DMS153 (cell line): ENCODE results near the gene RNU6-9.

Experiments used
- DNase-seq: peaks from one replicate; lab custom pipeline; 2025; lab: John Stamatoyannopoulos, UW

RNU6-9 gene

DNA sequence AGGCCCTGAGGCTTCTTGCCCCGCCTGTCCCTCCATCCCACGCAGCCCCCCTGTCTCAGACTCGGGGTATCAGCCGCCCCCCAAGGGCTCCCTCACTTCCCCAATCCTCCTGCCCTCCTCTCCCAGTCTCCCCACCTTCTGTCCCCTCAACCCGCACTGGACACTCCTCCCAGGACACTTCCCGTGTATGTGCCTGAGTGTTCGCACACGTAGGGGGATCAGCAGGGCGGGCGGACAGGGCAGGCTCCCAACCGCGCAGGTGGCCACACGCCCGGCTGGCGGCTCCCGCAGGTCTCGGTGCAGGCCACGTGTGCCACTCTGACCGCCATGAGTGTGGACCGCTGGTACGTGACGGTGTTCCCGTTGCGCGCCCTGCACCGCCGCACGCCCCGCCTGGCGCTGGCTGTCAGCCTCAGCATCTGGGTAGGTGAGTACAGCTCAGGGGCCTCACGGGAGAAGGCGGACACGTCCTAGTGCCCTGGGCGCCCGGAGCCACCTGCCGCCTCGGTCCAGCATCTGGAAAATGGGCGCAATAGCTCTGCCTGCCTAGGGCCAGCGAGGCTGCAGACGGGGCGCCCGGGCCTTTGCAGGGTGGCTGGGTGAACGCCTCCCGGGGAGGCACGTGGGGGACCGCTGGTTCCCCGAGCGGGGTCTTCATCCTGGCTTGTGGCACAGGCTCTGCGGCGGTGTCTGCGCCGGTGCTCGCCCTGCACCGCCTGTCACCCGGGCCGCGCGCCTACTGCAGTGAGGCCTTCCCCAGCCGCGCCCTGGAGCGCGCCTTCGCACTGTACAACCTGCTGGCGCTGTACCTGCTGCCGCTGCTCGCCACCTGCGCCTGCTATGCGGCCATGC is 26.1 kb downstream of the RNU6-9 start:
- no peak for DNase-seq

DNA sequence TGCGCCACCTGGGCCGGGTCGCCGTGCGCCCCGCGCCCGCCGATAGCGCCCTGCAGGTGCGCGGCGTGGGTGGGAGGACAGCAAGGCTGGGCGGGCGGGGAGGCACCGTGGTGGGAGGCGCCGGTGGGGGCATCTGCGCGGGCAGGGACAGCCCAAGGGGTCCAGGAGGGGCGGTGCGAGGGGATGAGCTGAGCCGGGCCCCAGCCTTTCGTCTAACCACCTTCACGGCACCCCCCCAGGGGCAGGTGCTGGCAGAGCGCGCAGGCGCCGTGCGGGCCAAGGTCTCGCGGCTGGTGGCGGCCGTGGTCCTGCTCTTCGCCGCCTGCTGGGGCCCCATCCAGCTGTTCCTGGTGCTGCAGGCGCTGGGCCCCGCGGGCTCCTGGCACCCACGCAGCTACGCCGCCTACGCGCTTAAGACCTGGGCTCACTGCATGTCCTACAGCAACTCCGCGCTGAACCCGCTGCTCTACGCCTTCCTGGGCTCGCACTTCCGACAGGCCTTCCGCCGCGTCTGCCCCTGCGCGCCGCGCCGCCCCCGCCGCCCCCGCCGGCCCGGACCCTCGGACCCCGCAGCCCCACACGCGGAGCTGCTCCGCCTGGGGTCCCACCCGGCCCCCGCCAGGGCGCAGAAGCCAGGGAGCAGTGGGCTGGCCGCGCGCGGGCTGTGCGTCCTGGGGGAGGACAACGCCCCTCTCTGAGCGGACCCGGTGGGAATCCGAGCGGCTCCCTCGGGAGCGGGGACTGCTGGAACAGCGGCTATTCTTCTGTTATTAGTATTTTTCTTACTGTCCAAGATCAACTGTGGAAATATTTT is 27.0 kb downstream of the RNU6-9 start:
- no peak for DNase-seq

DNA sequence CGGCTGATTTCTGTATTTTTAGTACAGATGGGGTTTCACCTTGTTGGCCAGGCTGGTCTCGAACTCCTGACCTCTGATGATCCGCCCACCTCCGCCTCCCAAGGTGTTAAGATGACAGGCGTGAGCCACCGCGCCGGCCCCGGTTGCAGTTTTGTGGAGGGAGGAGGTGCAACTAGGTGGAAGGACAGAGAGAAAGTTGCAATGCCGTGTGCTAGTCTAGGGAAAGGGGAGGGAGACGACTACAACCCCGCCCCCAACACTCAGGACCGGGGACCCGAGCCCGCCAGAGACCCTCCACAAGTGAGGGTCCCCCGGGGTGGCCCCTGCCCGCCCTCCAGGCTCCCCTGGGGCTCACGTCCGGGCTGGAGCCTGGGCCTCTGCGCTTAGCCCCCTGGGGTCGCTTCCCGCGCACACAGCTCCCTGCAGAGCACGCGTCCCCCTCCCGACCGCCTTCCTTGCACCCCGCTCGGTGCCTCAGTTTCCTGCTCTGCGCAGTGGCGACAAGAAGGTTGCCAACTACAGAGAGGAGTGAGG is 31.3 kb downstream of the RNU6-9 start:
- no peak for DNase-seq

DNA sequence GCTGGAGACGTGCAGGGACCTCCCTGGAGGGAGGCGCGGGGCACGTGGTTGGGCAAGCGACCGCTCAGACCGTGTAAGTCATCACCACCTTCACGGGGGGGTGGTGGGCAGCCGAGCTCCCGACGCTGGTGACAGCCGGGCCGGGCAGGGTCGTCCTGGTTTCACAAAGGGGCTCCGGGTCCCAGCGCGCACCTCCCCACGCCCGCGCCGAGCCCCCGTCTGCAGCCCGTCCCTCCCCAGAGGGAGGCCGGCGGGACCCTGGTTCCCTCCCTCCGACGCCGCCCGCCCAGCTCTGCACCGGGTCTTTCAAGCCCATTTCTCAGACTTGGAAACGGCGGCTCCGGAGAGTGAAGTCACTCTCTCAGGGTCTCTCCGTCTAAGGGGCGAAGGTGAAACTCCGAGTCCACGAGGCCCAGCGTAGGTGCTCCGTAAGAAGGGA is 31.8 kb downstream of the RNU6-9 start:
- no peak for DNase-seq

DNA sequence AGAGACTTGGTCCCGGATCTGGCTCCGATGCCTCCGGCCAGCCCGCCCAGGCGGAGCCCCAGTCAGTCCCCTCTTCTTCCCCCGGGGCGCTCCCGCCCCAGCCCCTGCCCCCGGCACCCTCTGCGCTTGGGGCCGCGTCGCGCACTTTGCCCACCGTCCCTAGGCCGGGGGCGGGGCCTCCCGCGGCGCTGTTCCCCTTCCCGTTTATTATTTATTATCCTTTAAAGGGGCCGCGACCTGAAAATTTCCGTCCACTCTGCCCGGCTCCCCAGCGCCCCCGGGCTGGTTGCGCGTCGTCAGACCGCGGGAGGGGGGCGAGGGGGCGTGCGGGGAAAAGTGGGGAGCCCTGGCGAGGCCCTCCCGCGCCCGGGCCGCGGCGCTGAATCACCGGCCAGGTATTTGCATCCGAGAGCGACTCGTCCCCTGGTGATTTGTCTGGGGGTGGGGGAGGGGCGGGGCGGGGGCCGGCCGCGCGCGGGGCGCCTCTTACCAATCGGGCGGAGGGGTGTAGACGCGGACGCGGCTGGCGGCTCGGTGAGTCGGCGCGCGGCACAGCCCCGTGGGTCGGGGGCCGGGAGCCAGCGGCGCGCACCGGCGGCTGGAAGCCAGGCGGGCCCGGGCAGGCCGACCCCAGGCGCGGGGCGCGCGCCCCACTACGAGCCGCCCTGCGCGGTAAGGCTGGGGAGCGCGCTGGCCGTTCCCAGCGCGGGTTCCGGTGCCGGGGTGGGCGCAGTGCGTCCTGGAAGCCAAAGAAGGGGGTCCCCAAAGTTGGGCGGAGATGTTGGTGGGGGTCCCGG is 32.4 kb downstream of the RNU6-9 start, which contains the start of gene ARID3A:
Gene ARID3A (plus strand): TSS at position 510 of the 797 bp plus-strand sequence. CDS start 3,494 bp downstream, outside the sequence.
- peak; percentile 29 for DNase-seq

DNA sequence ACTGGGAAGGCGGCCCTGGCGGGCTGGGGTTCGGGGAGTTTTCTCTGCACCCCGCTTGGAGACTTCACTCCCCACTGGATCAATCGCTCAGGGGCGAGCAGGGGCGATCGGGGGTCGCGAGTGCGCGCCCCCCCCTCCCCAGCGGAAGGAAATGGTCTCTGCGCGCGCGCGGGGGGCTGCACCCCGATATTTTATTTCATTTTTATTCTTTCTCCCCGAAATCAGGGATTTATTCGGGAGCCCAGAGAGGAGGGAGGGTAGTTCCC is 33.0 kb downstream of the RNU6-9 start:
- no peak for DNase-seq

DNA sequence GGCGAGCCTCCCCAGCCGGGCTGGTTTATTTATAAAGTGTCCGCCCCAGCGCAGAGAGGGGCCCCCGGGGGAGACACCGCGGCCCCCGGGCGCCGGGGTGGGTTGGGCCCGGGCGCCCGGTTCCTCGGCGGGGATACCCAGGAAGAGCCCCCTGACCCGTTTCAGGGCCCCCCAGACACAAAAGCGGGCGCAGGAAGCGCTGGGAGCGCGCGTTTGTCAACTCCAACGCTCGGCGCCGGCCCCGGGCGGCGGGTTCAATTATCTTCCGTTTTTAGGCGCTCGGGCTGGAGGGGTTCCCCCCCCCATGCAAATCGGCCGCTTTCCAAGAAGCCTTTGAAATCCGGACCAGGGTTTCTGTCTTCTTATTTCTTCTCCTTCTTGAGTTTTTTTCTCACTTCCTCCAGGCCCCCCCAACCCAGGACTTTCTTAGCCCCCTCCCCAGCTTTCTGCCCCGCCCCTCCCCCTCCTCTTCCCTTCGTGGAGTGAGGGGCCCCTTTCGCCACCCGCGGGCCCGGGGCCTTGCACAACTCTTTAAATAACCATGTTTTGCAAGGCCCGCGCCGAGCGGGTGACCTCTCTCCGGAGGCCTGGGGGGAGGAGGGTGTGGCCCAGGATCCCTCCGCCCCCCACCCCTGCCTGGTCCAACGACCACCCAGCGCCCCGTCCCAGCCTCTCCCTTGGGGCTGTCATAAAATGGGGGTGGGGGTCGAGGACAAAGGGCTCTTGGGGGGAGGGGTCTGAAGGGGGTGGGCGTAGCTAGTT is 33.5 kb downstream of the RNU6-9 start:
- no peak for DNase-seq

DNA sequence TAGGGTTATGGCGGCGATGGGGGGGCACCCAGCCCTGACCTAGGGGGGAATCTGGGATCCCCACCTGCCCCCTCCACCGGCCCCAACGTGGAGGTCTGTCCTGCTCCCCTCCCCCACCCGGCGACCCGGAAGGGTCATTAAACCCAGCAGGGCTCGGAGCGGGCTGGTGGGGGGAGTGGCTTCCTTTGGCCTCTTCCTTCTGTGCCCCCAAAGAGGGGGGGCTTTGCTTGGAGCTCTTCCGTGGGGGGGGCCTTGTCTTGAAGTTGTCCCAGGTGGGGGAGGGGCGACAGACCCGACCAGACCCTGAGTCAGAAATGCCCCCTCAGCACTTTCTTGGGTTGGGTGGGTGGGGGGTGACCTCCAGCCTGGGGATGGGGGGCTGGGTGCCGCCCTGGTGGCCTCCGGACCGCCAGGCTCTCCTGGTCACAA is 34.1 kb downstream of the RNU6-9 start:
- DNase-seq: no peak

DNA sequence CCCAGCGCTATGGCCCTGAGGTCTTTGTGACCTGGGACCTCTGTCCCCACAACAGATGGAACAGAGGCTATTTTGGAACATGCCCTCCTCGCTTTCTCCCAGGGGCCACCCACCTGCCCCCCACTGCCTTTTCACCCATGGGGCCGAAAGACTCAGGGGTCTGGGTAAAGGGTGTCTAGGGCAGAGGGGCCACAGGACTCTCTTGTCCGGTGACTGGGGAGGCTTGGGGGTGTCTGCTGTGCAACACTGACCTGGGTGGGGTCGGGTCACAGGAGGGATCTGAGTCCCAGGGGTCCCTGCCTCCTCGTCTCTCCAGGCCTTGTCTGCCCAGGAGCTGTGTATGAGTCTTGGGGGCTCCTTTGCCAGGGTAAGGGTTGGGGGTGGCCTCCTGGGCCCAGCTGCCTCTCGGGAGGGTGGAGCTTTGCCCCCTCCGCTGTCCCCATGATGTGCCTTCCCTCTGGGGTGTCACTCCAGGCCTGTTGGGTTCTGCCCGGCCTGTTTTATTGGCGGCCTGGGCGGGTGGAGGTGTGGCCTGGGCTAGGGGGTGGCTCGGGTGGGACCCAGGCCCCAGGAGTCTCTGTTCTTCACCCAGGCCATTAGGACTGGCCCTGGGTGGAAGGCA is 34.6 kb downstream of the RNU6-9 start:
- DNase-seq: no peak

DNA sequence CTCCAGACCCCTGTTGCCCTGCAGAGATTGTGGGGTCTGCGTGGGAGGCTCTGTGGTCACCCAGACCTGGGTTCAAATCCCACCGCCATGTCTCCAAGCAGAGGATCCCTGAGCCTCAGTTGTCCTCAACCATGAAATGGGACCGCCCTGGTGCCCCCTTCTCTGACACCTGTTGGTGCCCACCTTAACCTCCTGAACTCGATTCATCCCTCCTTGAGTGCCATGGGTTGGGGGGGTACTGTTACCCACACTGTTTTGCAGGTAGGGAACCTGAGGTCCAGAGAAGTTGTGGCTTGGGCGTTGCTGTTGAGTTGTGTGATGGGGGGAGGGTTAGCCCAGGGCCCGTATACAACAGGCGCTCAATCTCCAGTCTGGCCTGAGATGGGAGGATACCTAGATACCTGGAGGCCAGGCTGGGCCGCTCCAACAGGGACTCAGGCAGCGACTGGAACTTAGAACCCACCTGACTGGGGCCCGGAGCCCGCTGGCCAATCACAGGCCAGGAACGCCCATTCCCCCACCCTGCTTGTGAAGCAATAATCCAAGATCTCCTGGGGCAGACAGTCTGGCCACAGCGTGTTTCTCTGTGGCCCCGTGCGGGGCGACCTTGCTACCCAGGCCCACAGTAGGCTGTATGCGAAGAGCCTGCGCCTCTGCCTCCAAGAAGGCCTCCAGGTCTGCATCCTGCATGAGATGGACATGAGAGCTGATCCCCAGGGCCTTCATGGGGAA is 35.4 kb downstream of the RNU6-9 start:
- DNase-seq: no peak

DNA sequence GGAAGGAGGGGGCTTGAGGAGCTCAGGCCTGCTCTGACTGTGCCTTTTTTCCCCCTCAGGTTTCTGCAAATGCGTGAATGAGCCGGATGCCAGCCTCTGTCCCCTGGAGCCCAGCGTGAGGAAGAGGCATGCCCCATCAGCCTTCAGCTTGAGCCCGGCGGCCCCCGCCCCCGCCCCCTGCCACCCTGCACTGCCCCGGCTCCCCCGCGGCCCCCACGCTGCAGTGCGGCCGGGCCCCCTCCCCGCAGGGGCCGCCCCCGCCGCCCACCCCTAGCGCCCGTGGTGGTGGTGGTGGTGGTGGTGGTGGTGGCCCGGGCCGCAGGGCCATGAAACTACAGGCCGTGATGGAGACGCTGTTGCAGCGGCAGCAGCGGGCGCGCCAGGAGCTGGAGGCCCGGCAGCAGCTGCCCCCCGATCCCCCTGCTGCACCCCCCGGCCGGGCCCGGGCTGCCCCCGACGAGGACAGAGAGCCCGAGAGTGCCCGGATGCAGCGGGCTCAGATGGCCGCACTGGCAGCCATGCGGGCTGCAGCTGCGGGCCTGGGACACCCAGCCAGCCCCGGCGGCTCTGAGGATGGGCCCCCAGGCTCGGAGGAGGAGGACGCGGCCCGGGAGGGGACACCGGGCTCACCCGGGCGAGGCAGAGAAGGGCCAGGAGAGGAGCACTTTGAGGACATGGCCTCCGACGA is 36.1 kb downstream of the RNU6-9 start:
- no peak for DNase-seq

DNA sequence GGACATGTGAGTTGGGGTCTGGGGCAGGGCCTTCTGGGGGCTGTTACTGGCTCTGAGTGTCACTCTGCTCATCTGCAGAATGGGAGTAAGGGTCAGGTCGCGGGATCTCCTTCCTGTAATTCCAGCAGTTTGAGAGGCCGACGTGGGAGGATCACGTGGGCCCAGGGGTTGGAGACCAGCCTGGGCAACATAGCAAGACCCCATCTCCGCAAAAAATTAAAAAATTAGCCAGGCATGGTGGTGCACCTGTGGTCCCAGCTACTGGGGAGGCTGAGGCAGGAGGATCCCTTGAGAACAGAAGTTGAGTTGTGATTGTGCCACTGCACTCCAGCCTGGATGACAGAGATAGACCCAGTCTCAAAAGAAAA is 36.6 kb downstream of the RNU6-9 start:
- DNase-seq: no peak

DNA sequence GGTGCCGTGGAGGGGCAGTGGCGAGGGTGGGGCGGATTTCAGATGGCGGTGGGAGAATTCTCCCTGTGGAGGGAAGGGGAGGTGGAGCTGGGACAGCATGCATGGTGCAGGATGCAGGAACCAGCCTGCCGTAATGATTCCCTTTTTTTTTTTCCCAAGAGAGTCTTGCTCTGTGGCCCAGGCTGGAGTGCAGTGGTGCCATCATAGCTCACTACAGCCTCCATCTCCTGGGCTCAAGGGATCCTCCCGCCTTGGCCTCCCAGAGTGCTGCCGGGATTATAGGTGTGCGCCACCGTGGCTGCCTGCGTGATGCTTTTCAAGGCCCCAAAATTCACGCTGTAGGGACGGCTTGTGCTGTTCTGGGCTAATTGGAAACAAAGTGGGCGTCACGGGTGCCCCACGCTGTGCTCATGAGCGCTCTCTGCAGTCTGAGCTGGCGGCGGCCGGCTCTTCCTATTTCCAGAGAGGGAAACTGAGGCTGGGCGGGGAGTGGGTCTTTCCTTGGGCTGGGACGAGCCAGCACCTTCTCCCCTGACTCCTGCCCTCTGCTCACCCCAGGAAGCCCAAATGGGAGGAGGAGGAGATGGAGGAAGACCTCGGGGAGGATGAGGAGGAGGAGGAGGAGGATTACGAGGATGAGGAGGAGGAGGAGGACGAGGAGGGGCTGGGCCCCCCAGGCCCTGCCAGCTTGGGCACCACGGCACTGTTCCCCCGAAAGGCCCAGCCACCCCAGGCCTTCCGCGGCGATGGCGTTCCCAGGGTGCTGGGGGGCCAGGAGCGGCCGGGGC is 38.8 kb downstream of the RNU6-9 start:
- no peak for DNase-seq

DNA sequence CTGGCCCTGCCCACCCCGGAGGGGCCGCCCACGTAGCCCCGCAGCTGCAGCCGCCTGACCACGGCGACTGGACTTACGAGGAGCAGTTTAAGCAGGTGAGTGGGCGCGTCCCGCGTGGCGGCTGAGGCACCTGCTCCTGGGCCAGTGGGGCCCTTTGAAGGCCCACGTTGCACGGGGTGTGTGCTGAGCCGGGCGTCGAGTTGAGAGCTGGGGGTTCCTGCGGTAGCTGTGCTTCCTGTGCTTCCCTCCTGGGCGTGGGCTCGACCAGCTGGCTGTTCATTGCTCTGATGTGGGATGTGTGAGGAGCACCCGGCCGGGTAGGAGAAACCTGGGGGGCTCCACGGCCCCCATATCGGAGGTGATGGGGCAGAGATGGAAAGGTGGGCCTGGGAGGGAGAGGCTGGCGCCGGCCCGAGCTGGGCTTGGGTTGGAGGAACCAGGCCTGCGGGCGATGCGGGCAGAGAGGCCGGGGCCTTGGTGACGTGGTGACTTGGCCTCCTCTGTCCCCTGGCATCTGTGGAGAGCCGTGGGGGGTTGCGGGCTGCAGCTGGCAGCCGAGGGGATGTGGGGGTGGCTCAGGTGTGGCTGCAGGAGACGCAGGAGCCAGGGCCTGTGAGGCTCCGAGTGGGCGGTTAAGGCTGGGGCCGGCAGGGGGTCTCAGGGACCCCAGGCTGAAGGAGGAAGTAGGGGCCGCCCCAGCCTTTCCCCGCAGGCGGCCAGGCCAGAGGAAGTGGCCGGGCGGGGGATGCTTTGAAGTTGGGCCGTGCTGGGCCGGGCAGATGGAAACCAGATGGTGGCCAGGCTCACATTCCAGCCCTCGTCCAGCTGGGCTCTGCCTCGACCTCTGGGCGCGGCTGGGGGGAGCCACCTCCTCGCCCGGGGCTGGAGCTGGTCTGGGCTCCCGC is 39.6 kb downstream of the RNU6-9 start:
- DNase-seq: no peak

DNA sequence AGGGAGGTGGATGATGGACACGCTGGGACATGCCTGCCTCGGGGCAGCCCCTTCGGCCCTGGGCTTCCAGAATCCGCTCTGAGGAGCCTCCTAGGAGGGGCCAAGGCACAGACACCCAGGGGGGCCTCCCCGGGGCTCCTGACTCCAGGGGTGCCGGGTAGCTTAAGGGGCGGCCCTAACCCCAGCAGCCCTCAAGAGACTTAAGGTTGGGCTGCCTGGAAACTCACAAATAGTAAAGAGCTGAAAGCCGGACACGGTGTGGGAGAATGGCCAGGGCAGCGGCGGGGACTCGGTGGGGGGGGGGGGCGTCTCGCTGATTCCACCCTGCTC is 40.2 kb downstream of the RNU6-9 start:
- no peak for DNase-seq

DNA sequence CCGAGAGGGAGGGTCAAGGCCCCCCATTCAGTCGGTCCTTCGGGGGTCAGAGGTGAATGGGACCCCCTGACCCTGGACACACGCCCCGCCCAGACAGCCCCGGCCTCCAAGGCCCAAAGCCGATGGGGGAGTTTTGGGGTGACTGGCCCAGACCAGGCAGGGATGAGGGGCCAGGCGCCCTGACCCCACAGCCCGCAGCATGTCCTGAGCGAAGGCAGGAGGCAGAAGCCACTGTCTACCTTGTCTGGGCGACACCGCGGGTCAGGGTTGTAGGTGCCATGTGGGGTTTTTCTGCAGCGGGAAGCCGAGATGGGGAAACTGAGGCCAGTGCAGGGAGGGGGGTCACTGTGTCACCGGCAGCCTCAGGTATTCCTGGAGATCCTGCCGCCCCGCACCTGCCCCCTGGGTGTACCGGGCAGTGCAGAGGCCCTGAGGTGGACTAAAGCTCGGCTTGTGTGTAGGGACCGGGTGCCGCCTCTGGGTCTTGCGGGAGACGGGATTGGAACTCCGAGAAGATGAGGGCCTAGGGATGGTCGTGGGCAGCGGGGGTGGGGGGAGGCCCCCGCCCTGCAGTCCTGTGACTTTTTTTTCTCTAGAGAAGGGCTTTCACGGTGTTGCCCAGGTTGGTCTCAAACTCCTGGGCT is 41.0 kb downstream of the RNU6-9 start:
- no peak for DNase-seq

DNA sequence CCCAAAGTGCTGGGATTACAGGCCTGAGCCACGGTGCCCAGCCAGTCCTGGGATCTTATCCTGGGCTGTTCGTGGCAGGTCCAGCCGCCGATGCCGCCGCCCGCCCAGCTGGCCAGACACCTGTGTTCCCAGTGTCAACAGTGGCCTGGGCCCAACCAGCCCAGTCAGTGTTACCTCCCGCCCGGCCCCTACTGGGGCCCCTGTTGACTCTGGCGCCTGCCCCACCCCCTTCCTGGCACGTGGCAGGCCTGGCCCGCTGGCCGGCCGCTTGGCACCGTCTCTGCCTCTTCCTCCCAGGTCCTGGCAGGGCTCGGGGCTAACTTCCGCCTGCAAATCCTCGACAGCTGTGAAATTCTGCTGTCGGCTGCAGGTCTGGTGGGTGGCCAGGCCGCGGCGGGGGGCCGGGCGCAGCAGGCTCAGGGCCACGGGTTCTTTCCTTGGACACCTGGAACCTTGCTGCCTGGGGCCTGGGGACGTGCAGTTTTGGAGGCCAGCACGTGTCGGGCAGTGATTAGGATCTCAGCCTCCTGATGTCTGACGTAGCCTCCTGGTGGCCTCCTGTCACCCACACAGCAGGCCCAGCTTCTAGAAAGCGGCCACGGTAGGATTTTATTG is 41.7 kb downstream of the RNU6-9 start:
- DNase-seq: peak; percentile 22
